HG02610 (cell line): Measurements from ENCODE around the gene SDC3.

ENCODE experiments used
- ATAC-seq: cut with Tn5 transposase; IDR thresholded peaks from one replicate; pipeline ENCODE4 v1.9.1; 2021; ENCODE audit warnings: mild to moderate bottlenecking, moderate library complexity; ENCODE audit not compliant: unreplicated experiment

Gene SDC3

DNA sequence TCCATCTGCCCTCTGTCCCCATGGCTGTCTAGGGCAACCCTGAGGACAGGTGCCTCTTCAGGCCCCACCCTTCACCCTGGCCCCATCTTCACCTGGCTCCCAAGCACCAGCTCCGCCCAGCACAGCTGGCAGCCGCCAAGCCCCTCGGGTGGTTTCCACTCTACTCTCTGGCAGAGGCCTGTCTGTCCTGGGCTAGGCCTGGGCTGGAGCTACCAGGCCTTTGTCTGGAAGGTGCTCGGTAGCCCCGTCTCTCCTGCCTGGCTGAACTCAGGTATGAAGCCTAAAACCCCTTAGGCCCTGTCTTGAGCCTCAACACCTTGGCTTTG, 17.4 kb downstream of the SDC3 start:
- ATAC-seq: no peak

DNA sequence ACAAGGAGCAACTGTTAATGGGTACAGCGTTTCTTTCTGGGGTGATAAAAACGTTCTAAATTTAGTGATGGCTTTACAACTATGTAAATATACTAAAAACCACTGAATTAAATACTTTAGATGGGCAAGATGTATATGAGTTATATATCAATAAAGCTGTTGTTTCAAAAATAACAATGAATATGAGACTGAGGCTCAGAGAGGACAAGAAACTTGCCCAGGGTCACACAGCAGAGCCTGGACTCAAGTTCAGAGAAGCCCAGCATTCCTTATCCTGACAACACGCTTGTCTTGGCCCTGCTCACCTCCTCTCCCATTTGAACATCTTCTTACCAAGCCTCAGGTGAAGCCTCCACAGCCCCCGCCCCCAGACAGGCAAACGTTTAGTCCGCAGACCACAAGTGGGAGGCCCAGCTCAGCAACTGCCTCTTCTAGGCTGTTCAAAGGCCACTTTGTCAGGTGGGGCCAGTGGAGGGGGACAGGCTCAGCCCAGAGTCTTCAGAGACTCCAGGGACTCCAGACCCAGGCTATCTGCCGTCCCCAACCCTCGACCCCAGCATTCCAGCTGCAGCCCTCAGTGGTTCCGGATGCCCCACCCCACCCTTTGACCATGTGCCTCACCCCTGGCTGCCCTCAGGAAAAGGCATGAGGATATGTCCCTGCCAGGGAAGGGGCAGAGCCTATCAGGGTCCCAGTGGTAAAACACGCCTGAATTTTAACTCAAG, 17.9 kb downstream of the SDC3 start:
- no peak for ATAC-seq

DNA sequence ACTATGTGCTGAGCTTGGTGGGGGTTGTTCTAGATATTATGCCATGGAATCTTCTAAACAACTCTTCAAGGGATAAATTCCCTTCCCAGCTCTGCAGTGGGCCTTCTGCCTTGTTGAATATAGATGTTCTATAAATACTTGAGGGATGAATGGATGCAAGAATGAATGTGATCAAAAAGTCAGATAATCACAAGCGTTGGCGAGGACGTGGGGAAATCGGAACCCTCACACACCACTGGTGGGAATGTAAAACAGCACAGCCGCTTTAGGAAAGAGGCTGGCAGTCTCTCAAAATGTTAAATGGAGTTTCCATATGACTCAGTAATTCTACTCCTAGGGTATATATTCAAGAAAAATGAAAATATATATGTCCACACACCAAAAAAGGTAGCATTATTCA, 19.0 kb downstream of the SDC3 start:
- ATAC-seq: no peak

DNA sequence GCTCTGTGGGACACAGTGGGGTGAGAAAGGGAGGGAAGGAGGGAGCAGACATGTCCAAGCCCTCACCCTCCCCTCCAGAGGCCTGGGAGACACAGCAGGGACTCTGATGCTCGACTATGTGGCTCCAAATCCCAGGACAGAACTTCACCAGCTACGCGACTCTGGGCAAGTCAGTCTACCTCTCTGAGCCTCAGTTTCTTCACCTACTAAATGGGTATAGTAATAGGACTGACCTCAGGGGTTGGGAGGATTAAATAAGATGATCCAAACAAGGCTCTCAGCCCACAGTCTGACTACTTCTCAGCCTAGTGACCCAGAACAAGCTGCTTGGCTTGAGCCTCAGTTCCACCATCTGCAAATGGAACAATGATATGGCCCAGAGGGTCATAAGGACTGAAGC, 19.6 kb downstream of the SDC3 start:
- no peak for ATAC-seq

DNA sequence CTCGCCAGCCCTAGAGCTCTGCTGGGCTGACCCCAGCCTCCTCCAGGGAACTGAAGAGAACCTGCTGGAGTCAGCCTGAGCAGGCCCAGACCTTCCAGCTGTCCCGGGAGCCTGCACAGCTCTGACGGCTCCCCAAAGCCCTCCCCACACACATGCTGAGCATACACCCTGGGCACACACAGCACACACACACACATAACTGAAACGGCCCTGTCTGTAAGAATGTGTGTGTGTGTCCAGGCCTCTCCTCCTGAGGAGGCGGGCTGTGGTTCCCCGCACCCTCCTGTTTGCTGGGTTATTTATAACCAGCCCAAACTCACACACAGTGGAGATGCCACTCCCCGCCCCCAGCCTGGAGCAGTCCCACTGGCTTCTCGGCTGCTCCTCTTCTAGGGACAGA, 20.2 kb downstream of the SDC3 start:
- ATAC-seq: no peak

DNA sequence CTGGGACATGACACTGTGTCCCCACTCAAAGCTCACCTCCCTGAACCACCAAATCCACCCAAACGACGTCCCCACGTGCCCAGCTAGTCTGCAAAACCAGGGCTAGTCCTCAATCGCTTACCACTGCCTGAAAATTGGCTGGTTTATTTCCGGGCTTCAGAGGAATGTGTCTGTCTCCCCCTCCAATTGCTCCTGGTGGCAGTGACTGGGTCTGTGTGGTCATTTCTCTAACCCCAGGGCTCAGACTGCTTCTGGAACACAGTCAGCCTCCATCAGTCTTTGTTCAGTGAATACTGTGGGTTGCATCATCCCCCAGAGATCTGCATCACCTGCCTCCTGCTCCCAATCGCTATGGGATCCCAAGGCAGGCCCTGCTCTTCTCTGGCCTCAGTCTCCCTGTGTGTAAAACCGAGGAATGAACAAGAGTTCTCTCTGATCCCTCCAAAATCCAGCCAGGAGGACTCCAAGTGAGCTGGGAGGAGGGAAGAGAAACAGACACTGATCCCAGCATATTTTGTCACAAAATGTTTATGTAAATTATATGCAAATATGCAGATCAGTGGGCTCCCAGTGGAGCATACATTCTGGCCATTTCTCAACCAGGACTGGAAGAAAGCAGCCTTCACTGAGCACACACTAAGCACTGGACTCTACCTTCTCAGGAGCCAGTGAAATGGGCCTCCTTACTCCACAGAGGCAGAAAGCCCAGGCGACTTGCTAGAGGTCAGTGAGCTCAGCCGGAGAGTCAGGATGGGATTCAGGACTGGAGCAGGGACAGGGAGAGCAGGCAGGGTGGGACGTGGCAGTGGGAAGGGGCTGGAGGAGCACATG, 20.9 kb downstream of the SDC3 start:
- ATAC-seq: no peak

DNA sequence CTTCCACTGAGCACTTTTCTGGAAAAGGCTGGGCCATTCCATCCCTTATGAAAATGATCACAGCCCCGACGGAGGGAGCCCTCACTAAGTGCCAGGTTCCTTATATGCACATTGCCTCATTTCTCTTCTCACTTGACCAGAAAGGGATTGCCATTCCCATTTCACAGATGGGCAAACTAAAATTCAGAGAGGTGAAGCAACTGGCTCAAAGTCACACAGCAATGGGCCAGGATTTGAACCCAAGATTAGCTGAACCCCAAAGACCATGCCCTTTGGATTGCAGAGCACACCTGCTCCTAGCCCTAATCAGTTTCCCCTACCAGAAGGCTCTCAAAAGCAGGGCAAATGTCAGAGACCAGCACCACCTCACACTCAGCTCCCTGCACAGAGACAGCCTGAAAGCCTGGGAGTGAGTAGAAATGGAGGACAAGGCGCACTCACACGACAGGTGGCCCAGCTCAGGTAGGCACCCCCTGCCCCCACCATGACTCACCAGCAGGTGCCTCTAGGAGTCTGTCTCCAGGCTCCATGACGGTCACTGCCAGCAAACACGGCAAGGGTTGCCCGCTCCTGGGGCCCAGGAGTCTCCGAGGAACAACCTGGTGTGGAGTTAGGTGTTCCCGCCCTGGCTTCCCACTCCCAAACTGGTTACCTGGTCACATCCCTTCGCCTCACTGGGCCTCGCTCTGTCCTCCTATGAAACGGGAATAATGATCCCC, 21.7 kb downstream of the SDC3 start:
- ATAC-seq: no peak

DNA sequence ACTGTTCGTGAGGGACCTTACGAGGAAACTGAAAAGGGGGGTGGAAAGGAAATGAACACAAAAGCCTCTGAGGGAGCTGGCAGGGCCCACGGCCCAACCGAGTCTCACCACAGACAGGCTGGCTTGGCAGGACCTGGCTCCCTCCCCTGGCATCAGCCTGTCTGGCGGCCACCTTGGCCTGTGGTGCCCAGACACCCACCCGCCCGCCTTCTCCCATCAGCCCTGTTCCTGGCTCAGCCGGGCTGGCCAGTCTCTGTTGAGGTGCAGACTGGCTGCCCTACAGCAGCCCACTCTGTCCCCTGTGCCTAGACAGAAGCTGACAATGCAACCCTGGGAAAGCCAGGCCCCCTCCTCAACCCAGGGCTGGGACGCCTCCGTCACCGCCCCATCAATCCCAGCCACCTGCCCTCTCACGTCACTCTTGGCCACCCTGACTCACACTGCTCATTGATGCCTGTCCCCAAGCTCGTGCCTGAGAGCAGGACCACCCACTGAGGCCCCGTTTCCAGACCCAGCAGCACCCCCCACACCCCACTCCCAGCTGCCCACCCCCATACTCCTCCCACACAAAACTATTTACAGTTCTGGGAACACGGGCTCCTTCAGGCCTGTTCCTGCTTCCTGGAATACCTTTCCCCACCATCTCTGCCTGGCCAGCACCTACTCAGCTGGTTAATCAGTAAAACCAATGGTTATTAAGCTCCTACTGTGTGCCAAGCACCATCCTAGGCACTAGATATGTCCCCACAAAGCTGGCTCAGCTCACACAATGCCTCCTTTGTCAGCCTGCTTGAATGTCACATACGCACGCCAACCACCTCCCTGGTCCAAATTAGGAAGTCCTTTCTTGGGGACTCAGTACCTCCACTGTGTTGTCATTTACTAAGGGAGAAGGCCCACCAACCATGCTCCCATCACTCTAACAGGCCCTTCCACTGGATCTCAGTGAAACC, 22.7 kb downstream of the SDC3 start:
- ATAC-seq: no peak

DNA sequence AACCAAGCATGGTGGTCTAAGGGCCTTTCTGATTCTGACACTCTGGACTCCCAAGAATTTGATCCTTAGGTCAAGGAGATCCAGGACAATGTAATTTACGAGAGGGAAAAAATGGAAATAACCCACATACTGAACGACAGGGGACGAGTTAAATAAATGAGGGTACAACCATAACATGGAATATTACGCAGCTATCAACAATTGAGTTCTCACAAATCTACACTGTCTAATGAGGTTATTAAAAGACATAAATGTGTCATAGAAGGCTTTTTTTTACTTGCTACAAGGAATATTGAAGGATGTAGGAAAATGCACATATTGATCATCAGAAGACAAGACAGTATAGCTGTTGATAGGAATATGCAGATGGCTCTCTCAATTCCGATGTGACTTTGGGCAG, 23.8 kb downstream of the SDC3 start:
- no peak for ATAC-seq

DNA sequence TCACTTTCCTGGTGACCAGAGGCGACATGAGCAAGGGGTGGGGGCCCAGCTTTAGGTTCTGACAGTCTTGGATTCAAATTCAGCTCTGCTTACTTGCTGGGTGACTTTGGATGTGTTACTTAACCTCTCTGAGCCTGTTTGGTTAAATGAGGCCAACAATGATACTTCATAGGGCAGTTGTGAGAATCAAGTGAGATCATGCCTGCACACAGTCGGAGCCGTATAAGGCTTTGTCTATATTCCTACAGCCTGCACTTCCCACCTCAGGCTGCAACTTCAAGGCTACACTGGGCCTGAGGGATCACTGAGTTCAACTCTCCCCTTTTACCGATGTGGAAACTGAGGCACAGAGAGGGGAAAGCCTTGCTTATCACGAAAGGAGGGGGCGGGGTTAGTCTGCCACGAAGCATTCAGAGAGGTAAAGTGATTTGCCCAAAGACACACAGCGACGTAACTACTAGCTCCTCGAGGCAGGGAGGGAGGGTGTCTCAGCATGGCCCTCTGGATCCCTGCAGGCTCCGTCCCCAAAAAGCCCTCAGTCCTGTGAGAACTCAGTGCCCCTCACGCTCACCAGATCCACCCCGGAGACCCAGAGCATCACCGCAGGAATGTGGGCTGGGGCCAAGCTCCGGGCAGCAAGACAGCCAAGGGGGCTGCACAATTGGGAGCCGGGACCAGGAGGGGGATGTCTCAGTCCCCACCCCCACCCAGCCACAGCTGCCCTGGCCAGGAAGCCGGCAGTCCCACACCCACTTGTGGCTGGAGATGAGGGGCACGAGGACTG, 25.0 kb downstream of the SDC3 start:
- no peak for ATAC-seq

DNA sequence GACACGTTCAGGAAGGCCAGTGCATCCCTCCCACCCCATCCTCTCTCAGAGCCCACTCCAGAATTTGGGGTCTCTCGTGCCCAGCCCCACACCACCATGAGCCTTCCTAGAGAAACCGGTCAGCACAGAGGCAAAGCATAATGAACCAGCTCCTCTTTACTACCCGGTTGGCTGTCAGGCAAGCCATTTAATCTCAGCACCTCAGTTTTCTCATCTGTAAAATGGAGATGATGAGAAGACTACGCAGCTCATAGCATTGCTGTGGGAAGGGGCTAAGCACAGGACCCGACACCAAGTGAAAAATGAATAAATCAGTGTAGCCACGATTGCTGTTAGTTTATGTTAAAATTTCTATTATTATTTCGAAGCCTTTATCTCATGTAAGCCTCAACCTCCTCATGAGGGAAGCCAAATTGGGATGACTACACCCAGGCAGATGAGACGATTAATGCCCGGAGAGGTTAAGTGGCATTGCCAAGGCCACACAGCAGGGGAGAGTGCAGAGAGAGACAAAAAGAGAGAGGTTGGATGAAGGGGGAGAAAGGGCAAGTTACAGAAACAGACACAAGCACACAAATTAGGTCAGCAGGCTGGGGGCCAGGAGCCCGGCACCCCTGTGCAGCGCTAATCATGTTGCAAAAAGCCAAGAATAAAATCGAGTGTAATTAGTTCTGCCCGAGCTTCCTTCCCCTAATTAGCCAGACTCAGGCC, 25.7 kb downstream of the SDC3 start:
- ATAC-seq: no peak

DNA sequence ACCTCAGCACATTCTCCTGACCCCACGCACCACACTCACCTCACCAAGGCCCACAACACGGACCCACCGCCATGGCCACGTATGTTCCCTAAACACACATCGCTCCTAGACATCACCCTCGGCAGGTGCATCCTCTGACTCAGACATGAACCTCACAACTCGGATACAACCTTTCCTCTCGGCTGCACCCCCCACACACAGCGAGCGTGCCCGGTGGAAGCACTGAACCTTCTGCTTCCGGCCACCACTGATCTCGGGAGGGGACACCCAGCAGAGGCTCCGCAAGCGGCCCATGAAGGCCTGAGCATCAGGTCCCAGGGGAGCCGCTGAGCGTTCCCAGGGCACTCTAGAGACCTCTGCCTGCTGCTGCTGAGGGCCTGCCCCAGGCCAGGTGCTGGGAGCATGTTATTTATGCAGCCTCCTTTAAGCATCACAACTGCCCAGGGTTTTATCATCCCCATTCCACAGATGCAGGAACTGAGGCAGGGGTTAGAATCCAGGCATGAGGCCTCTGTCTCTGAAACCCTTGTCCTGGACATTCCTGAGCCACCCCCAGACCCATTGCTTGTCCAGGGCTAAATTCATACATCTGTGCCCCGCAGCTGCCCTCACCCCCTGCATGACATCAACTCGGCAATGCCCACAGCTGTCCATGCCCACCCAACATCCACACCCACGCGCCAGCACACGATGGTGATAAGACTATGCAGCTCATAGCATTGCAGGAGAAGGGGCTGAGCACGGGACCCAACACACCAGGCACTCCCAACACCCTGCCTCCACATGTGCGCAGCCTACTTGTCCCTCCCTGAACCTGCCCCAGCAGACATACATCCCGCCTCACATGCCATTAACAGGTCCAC, 27.0 kb downstream of the SDC3 start:
- no peak for ATAC-seq

DNA sequence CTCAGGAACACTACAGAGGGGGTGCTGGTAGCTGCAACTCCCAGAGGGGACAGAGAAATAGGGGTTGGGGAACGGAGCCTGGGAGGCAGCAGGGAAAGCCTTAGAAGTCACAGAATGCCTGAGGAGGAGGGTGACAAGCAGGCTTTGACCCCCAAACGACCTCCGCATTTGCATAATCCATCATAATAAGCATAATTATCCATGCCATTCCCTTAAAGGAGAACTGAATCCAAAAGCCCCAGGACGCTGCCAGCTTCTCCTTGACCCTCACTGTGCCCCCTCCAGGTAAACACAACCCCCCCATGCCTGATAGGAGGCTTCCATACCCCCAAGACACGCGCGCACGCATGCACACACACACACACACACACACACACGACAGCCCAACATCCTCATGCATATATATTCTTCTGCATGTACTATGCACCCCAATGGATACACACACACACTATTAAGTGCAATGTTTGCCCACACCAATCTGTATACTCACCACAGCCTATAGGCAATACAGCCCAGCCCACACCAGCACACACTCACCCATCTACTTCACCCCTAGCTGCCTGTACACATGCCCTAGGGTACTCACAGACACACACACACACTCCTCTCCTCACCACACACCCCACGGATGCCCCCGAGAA, 27.8 kb downstream of the SDC3 start:
- no peak for ATAC-seq

DNA sequence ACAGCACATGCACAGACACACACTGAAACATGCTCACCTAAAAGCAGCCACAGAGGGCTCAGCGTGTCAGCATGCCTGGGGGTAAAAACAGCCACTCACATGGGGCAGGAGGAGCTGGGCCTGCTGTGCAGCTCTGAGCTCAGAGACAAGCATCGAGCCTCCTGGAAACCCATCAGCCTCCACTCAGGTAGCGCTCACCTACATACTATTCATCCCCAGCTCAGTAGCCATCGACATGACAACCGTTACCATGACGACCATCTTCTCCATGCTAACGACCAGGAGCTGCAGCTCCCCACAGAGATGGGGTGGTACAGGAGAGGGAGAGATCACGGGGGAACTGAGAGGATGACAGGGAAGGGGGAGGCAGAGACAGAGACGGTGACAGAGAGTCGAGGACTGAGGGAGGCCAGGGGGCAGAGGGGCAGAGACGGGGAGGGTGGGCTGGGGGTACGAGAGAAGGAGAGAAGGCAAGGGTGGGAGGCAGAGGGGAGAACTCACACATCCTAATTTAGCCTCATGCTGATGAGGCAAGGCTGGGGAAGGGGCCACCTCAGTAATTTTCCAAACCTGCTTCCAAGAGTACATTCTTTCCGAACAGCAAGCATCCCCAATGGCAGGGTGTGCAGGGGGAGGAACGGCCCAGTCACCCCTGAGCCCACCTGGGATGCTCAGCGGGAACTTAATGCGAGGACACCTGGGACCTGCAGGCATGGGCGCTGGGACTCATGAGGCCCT, 28.4 kb downstream of the SDC3 start:
- no peak for ATAC-seq

DNA sequence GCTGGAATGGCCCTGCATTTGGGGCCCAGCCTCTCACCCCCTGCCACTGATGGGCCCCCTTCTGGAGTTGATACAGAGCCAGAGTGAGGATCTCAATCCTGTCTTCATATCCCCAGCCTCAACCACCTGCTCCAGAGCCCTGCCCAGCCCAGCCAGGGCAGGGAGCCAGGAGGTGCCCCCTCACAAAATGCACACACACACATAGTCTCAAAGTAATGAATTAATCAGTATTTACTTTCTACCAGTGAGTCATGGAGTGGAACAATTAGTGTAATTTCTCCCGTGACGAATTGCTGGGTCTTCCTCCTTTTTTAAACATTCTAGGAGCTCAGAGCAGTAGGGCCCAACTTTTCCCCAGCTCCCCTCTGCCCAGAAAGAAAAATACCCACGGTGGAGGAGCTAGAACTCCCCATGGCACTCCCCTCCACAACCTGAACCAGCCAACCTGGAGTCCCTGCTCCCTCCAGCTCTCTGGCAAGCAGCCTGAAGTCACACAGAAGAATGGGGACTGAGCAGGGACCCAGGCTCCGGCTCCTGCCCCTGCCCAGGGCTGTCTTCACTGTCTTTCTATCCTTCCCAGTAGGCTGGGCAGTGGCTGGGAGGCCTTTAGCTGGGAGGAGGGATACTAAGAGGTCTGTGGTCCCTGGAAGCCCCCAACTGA, 29.3 kb downstream of the SDC3 start:
- ATAC-seq: no peak

DNA sequence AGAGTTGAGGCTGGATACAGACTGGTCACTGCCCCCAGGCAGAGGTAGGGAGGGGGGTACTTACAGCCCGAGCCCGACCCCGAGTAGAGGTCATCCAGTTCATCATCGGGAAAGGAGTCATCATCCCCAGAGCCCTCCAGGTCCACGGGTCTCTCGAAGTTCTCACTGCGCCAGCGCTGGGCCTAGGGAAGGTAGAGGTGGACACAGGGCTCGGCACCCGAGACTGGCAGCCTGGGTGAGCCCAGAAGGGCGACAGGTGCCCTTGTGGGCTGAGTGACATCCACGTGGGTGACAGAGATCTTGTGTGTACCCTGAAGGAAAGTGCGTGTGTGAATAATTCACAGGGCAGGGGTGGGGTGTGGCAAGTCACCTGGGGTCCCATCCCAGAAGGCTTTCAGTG, 30.0 kb downstream of the SDC3 start:
- no peak for ATAC-seq

DNA sequence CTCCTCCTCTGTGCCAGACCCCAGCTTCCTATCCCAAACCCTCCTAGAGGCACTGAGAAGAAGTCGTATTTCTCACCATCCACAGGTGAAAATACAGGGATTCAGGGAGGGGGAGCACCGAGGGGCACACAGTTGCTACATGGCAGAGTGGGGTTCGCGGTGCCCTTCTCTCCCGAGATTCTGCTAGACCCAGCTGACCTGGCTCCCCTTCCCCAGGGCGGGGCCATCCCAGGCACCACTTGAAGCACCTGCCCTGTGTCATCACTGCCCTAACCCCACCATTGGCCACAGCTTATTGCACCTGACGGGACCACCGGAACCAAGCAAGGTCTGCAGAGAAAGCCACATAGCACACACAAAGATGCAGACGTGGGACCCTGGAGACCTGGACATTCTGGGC, 30.5 kb downstream of the SDC3 start:
- no peak for ATAC-seq
